Stimulated activated CD8-positive, alpha-beta memory T cell treated with anti-CD3 and anti-CD28 coated beads, Interleukin-4, amount 100 ng/mL, for 48 hours (primary cell): ENCODE data around the gene SPINK4.
A peak's percentile ranks its signal among the peaks of the same experiment; 100 is the strongest.

Experiments used
- DNase-seq: peaks from one replicate; pipeline ENCODE4 v3.0.0-alpha.2; 2020

Gene SPINK4, protein sequence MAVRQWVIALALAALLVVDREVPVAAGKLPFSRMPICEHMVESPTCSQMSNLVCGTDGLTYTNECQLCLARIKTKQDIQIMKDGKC

DNA sequence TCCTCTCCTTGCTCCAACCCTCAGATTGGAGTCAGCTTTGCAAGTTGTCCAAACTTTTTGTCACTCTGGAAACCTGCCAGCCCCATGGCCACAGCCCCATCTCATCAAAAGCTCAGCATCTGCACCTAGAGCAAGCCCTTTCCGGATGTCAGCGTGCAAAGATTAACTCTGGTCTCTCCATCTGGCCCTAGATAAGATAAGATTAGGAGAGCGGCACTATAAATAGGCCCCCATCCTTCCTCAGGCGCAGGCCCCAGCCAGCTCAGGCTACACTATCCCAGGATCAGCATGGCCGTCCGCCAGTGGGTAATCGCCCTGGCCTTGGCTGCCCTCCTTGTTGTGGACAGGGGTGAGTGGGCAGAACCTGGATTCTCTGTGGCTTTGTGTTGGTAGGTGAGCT is at the start of gene SPINK4:
TSS of gene SPINK4 (plus strand) at position 247 of the 400 bp plus-strand sequence. CDS start at position 289, 42 bp downstream.
- DNase-seq, result no peak

DNA sequence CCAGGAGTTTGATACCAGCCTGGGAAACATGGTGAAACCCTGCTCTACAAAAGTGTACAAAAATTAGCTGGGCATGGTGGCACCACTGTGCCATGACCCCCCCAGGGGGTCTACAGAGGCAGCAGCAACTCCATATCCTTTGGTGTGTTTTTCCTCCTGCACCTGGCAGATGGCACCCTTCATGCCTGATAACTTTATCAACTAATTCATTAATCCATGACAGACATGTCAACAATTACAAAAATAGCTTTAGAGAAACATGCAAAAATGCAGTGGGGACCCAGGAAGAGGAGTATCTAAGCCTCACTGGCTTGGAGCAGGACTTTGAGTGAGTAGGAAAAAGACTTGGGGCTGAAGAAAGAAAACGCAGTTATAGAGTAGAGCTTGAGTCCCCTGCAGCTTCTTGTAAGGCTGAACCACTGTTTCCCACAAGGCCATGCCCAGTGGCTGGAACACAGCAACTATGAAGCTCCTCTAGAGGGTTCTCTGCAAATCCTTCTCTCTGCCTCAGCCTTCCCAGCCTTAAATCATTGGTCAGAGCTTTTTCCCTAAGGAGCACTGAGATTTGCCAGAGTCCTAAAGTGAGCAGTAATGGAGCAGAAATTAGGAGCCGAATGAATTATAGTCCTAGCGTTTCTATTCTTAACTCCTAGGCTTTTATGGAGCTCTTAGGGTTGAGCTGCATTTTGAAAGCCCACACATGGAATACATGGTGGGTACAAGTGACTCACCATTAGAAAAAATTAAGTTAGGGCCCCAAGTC is 47.3 kb upstream of the SPINK4 start:
- no peak for DNase-seq

DNA sequence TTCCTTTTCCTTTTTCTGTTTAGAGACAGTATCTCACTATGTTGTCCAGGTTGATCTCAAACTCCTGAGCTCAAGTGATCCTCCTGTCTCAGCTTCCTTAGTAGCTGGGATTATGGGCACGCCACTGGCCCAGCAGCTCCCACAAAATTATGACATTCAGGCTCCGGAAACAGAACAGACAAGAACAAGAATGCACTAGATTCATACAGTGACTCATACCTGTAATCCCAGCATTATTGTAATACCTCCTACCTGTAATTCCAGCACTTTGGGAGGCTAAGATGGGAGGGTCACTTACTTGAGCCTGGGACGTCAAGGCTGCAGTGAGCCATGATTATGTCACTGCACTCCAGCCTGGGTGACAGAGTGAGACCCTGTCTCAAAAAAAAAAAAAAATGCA is 46.1 kb upstream of the SPINK4 start:
- no peak for DNase-seq

DNA sequence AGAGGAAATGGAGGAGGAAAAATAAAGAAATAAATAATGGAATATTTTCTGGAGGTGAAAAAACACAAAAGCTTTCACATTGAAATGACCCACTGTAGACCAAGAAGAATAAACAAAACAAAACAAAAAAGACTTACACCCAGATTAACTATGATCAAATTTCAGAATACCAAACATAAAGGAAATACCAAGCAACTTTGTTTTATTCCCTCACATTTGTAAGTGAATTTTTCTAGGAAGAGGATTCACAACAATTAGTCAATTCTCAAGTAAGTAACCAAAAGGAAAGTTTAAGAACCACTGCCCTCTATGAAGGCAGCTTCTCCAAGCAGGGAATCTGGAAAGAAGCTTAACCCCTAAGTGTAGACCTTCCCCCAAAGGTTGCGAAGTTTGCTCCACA is 43.2 kb upstream of the SPINK4 start:
- DNase-seq, result no peak

DNA sequence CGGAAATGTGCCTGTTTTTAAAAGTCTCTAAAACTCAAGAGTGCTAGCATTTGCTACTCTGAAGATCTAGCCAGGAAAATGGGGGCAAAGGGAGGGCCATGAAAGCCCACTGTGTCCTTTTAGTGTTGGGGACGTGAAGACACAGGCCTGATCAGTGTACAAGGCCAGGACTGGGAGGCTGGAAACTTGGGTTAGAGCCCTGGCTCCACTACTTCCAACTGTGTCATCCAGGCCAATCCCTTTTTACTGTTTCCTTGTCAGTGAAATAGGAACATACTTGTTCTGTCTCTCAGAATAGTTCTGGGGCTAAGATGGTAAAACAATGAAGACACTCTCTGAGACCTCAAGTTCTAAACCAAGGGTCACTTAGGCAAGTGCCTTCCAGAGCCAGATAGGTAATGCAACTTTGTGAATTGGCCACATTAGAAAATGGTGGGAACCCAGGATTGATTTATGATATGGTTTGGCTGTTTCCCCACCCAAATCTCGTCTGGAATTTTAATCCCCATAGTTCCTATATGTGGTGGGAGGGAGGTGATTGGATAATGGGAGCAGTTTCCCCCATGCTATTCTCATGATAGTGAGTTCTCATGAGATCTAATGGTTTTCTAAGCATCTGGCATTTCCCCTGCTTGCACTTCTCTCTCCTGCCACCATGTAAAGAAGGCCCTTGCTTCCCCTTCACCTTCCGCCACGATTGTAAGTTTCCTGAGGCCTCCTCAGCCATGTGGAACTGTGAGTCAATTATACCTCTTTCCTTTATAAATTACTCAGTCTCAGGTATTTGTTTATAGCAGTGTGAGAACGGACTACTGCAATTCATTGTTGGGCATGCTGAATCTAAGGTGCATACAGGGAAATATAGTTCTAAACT is 42.5 kb upstream of the SPINK4 start:
- DNase-seq, result no peak

DNA sequence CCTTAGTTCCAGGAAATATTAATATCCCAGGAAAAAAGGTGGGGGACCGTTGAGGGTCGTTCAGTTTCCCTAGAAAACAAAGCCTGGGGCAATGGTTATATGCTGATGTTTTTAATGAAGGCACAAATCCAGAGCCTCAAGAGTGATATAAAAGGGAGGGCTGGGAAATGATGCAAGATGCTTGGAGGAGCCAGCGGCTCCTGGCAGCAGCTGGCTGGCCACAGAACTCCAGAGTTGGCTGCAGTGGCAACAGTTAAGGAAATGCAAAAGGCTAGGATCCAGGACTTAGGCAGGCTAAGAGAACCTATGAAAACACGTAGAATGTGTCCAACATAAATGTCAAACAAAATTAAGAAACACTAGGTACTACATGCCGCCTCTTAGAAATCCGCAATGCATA is 41.8 kb upstream of the SPINK4 start:
- no peak for DNase-seq

DNA sequence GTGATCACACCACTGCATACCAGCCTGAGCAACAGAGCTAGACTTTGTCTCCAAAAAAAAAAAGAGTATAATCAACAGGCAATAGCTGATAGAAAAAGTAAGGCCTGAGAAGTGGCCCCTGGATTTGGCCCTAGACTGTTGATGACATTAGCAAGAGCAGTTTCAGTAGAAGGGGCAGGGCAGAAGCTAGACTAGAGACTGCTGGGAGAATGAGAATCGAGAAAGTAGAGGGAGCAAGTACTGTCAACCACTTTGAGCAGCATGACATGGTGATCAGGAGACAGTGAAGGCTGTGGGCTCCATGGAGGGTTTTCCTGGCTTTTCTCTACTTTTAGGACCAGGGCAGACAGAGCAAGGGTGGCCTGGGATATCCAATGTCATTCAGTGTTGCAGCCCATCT is 37.9 kb upstream of the SPINK4 start:
- no peak for DNase-seq

DNA sequence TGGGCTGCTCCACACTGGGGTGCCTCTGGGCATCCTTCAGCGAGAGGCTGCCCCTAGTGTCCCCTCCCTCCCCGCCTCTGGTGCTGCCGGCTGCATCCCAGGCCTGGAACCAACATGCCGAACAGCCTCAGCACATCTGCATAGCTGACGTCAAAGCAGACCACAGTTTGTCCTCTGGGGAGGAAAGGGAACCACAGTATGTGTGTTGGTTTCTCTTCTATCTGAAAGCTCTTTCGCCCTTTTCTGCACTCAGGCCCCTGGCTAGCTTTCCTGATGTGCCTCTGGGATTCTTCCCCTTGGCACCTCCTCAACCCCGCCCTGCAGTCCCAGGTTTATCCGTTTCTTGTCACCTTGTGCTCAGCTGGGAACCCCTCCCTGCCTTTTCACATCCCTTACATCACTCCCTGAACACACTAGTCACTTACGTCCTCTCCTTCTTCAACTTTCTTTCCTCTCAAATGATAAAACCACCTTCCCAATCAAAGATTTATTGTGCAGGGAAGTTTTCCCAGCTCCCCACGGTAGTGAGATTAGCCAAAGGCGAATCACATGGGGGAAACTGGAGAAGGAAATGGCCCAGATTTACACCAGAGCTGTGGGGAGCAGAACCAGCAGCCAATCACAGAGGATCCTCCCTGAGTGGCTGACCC is 37.3 kb upstream of the SPINK4 start:
- peak; percentile 44 for DNase-seq

DNA sequence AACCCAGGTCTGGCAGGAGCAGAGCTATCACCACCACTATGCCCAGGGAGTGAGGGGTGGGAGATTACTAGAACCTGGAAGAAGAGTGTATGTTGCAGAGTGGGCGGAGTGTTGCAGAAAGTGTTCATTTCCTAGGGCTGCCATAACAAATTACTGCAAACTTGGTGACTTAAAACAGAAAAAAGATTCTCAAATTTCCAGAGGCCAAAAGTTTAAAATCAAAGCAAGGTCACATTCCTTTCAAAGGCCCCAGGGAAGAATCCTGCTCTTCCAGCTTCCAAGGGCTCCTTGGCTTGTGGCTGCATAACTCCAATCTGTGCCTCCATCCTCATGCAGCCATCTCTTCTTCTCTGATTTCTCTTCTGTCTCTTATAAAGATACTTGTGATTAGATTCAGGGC is 30.6 kb upstream of the SPINK4 start:
- no peak for DNase-seq

DNA sequence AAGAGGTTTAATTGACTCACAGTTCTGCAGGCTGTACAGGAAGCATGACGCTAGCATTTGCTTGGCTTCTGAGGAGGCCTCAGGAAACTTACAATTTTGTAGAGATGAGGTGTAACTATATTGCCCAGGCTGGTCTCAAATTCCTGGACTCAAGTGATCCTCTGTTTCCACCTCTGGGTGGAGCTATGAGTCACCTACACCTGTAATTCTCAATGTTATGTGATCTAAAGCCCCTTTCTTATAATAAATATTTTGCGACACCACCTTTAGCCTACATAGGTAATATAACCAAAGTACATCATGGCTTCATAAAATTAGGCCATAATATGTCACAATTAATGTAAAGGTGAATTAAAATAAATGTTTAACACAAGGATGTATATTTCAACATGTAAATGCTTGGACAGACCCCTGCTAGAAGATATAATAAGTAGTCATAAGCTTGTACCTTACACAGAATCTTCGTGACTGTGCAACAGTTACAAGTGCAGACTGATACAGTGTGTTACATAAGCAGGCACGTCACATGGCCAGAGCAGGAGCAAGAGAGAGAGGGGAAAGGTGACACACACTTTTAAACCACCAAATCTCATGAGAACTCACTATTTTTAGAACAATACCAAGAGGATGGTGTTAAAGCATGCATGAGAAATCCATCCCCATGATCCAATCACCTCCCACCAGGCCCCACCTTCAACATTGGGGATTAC is 29.8 kb upstream of the SPINK4 start:
- no peak for DNase-seq

DNA sequence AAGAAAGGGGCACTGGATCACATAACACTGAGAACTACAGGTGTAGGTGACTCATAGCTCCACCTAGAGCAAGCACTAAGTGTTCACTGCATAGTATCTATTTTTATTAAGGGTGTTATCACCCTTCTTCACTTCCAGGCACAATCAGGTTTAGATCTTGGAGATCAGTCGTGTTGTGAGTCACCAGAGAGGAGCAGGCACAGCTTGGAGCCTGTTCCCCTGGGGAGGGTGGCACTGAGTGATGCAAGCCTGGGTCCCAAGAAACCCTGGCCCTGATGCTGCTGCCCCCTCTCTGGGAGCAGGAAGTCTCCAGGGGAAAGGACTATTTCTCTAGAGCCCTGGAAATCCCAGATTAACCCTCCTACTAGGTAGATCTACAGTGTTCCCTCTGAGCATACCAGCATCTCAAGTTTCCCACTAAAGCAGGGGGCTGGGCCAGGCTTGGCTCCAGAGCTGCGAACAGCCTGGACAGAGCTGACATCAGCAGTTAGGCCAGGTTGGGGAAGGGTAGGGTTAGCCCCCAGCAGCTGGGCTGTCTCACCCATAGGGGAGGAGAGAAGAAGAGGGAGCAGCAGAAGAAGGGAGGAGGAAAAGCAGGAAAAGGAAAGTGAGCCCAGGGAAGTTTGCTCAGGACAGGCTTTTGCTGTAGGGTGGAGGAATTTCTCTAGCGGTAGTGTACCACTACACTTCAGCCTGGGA is 28.1 kb upstream of the SPINK4 start:
- no peak for DNase-seq

DNA sequence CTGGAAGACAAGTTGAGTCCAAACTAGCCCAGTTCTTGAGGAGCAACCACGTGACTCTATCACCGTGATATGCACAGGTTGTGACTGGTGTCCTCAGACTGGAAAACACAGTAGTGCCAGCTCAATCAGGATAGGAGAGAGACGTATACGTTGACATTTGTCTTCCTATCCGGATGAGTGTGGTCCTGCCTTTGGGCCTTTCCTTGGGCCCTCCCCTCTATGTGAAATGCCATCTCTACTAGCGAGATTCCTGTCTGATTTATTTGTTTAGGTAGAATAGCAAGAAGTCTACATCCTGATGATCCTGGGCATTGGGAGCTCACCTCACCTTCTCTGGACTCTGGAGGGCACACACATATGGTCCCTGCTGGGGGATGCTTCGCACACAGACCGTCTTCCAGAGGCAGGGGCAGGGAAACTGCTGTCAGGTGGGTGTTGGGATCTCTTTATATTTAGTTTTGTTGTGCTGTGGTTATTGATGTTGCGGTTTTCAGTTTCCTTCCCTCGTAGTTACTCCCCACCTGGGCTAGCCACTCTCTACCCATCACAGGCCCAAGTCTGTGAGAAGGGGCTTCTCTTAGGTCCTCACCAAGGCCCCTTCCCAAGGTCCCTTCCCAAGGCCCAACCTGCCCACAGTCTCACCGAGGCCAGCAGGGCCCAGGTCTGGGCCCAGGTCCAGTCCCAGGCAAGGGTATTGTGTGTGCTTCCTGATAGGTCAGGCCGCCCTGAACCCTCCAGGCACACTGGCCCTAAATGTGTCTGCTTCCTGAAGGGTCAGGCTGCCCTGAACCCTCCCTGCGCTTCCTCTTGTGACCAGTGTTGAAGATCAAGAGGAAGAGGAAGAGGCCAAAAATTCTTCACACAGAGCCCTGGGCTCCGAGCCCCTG is 19.0 kb upstream of the SPINK4 start:
- DNase-seq, result no peak

DNA sequence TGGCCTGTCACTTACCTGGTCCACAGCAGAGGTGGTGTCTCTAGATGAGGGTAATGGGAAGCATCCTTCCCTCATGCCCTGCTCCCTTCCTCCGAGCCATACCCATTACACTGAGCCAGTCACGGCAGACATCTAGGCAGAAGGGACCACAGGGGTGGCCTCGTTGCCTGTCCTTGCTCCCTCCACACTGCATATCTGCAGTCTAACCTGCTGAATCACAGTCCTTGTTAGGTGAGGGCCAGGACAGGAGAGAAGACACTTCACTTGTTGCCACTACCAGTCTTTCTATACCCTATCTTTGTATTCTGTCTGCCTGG is 18.4 kb upstream of the SPINK4 start:
- no peak for DNase-seq

DNA sequence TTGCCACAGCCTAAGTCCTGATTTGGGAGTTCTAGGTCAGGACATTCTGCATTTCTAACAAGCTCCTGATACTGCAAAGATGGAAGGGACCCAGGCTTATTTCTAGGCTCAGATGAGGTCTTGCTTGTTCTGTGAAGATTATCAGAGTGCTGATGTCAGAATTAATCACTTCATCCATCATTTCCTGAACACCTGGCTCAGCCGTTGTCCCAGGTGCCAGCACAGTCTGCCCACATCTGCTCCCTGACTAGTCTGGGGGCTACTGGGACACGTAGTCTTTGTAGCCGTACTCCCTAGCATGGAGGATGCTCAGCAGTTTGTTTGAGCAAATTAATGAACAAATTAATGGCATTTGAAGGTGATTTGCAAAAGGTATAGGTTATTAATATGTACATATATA is 17.9 kb upstream of the SPINK4 start:
- no peak for DNase-seq

DNA sequence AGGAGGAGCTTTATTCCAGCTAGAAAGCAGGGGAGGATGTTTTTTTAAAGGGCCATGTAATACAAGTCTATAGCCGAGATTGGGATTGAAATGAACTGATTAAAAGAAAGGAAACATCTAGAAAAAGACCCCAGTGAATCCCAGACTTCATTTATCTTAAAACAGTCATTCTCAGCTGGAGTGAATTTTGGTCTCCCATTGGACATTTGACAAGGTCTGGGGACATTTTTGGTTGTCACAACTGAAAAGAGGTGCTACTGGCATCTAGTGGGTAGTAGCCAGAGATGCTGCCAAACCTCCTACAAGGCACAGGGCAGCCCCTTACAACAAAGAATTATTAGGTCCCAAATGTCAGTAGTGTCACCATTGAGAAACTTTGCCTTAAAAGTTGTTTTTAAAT is 16.3 kb upstream of the SPINK4 start:
- no peak for DNase-seq

DNA sequence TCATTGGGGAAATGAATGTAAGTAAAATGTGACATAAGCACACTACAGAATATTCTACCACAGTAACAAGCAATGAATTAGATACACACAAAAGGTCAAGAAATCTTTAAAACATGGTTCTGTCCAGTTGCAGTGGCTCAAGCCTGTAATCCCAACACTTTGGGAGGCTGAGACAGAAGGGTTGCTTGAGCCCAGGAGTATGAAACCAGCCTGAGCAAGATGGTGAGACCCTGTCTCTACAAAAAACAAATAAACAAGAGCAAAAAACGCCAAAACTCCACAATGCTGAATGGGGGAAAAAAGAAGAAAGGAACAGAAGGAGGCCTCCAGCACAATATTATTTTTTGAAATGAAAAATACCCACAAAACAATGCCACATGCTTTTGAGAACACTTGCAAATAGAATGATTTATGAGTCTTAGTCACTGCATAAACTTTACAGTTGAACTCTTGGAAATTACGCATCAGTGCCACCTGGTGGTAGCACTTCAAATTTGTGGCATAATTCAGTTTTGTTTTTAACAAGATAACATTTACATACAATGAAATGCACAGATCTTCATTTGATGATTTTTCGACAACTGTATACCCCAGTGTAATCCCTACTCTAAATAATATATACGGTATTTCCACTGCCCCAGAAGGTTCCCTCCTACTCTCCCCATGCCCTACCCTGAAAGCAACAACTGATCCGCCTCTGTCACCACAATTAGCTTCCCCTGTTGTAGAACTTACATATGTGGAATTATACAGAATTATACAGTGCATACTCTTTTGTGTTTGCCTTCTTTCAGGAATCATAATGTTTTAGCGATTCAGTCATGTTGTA is 14.4 kb upstream of the SPINK4 start:
- peak; percentile 82 for DNase-seq

DNA sequence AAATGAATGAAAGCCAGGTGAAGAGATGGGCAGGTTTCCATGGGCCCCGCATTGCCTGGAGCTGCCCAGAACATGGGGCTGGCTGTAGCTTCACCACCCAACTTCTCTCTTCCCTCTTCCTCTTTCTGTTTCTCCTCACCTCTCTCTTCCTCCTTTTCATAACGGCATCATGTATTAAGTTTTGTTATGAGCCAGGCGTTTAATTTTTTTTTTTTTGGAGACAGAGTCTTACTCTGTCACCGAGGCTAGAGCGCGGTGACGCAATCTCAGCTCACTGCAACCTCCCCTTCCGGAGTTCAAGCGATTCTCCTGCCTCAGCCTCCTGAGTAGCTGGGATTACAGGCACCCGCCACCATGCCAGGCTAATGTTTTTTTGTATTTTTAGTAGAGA is 13.0 kb upstream of the SPINK4 start:
- no peak for DNase-seq

DNA sequence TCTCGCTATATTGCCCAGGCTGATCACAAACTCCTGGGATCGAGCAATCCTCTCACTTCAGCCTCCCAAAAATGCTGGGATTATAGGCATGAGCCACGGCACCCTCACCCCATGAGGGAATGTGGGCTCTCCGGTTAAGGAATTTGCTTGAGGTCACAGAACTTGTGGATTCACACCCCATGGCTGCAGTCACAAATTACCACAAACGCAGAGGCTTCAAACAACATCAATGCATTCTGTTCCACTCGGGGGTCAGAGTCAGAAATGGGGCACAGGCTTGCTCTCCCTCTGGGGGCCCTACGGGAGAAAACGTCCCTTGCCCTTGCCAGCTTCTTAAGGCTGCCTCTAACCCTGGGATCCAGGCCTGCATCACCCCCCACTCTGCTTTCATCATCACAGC is 12.2 kb upstream of the SPINK4 start:
- DNase-seq, result no peak

DNA sequence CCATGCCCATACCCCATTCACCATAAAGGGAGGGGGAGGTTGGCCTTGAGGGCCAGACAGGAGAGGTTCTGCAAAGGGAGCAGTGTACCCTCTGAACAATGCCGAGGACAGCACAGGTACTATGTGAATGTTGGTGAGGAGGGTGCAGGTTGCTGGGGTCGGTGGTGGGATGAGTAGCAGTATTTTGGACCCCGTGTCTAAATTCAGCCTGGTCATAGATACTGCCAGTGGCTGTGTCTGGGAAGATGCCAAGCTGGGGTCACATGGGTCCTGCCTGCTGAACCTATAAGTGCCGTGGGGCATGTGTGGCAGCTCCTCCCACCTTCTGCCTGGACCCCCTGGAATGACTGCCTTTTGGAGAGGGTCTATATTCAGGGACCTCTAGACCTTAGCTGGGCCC is 11.4 kb upstream of the SPINK4 start:
- no peak for DNase-seq

DNA sequence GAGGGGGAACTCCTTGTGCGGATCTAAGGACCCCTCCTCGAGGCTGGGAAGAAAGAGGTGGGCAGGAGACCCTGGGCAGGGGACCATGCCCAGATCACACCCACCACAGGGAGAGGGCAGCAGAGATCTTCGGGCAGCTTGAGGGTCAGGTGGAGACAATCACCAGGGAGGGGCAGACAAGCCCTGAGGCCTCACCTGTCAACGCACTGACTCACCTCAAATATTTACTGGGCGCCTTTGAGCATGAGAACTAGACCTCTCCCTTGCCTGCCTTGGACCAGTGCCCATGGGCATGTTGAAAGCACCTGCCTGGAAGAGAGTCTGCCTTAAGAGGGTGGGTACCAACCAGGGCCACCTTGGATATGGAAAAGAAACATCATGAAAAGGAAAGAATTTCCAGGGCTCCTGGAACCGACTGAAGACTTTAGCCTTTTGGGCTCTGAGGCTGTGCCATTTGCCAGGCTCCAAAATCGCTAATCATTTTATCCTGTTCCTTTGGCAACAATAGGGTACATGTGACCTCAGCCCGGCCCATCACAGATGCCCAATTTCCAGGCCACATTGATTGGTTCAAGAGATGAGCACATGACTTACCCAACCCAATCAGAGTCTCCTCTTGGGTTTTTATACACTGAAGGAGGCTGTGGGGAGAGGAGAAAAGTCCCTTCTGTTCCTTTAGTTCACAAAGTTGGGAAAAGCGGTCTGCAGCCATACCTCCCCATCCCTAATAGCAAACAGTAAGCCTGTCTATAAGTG is 10.4 kb upstream of the SPINK4 start:
- no peak for DNase-seq
